Spinal cord (tissue), 10 donors: ENCODE results near the gene LENEP. TPM values are rescaled to one million over a fixed set of nuclear protein-coding genes. Genes with fewer than 3 reads are reported as not detected.
A peak's percentile ranks its signal among the peaks of the same experiment; 100 is the strongest.

Experiments
- DNase-seq, 6 donors: peaks; one replicate each; pipeline versions ENCODE4 v3.0.0 to v3.0.0-alpha.2; 2013 to 2015; ENCODE audit warnings: low spot score in 6 of 6, low read depth in 4 of 6
- H3K27ac ChIP-seq: one replicate; pipeline ENCODE4 v1.5.1; 2013; ENCODE audit warnings: low read depth, low read length, control low read depth
- H3K27me3 ChIP-seq: one replicate; pipeline ENCODE4 v1.6.1; 2013; ENCODE audit warnings: low read length; ENCODE audit not compliant: control insufficient read depth, insufficient read depth
- H3K36me3 ChIP-seq: one replicate; pipeline ENCODE4 v1.6.1; 2013; ENCODE audit warnings: low read length; ENCODE audit not compliant: control insufficient read depth, insufficient read depth
- H3K4me1 ChIP-seq: one replicate; pipeline ENCODE4 v1.6.1; 2013; ENCODE audit warnings: low read length; ENCODE audit not compliant: control insufficient read depth, insufficient read depth
- H3K4me3 ChIP-seq: one replicate; pipeline ENCODE4 v1.5.1; 2013; ENCODE audit warnings: low read depth, low read length, control low read depth
- H3K9me3 ChIP-seq: one replicate; pipeline ENCODE4 v1.6.1; 2013; ENCODE audit warnings: low read length; ENCODE audit not compliant: control insufficient read depth, insufficient read depth
- WGBS: methylation state at CpG from one replicate; pipeline ENCODE4 v1.1.5; 2013; ENCODE audit warnings: missing lambda C conversion rate; ENCODE audit not compliant: insufficient coverage; 5-methylcytosine and 5-hydroxymethylcytosine counted together
- polyA plus RNA-seq, 2 donors: library from polyadenylated mRNA; unstranded; fragments of 120-200 nt; gene quantifications; one replicate each; pipeline ENCODE4 v1.2.1, GENCODE V29; 2013; ENCODE audit not compliant: insufficient read length in 2 of 2
- total RNA-seq, 2 donors: library from RNA; depleted of rRNA in 1 of 2; stranded (reverse); fragments of 120-200 nt in 1 of 2; fragments of >200 nt in 1 of 2; gene quantifications; one replicate each; pipeline versions ENCODE4 v1.2.3 to v1.2.4, GENCODE V29; 2013 to 2014
- donor health status: healthy.

The LENEP gene
- total and polyA plus RNA-seq, 4 donors = 0.22 to 0.39 TPM; not detected in 2

DNA sequence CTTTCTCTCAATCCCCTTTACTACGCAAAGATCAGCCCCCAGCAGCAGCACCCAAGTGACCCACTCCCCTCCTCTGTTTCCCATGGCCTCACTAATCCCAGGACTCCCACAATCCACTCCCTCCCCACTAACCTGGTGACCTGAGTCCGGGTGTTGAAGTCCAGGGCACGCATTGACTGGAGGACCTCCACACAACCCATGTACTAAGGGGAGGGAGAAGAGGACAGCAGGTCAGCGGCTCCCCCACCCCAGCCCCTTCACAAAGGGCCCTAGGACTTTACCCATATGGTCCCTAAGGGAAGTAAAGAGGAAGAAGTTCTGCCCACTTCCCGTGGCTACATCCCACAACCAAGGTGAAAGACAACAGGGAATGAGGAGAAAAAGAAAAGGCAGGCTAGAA, 24.1 kb upstream of the LENEP start:
- Histone ChIP-seq H3K4me3 (peak overlapping the region; percentile 38), H3K4me1 (peaks cover 52% of the 10 kb centered on the region)
- WGBS = 43% methylated on average over 1 of the region's 5 CpGs

DNA sequence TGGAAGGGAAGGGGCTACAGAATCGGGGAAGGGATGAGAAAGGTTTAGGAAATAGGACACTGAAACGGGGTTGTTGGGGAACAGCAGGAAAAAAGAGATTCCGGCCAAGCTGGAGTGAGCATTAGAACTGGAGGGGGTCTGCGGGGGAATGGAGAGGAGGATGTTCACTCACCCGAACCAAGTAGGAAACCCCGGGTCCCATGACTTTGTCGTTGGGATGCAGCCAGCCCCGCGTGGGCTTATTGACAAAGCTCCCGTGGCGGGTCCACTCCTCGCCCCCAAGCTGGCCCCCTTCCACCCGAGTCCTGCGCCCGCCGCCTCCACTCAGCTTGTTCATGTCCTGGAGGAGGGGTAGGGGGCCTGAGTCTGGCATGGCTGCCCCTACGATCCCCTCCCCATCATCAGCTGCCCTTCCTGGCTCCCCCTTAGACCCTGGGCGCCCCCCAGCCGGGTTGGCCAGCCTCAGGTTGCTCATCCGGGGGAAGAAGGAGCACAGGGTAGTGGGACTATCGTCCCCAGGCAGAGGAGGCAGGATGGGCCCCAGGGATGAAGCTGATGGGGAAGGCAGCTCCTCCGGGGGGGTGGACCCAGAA, 23.4 kb upstream of the LENEP start:
- Histone ChIP-seq H3K4me1 (peaks cover 52% of the 10 kb centered on the region), H3K9me3 (no peaks in the 10 kb centered on the region), H3K27ac (peak overlapping the region; percentile 91), H3K27me3 (no peaks in the 10 kb centered on the region), H3K4me3 (peak overlapping the region; percentile 38), H3K36me3 (peaks cover 33% of the 10 kb centered on the region)
- WGBS = 10% methylated on average over 12 of the region's 22 CpGs
- peak in 1 of 6 donors; percentile 34 for DNase-seq

More for the DNA sequence above, 24.1 kb upstream of the LENEP start:
- Histone ChIP-seq H3K27ac (peak overlapping the region; percentile 91), H3K36me3 (peaks cover 37% of the 10 kb centered on the region), H3K27me3 (no peaks in the 10 kb centered on the region), H3K9me3 (no peaks in the 10 kb centered on the region)
- no peak for DNase-seq

DNA sequence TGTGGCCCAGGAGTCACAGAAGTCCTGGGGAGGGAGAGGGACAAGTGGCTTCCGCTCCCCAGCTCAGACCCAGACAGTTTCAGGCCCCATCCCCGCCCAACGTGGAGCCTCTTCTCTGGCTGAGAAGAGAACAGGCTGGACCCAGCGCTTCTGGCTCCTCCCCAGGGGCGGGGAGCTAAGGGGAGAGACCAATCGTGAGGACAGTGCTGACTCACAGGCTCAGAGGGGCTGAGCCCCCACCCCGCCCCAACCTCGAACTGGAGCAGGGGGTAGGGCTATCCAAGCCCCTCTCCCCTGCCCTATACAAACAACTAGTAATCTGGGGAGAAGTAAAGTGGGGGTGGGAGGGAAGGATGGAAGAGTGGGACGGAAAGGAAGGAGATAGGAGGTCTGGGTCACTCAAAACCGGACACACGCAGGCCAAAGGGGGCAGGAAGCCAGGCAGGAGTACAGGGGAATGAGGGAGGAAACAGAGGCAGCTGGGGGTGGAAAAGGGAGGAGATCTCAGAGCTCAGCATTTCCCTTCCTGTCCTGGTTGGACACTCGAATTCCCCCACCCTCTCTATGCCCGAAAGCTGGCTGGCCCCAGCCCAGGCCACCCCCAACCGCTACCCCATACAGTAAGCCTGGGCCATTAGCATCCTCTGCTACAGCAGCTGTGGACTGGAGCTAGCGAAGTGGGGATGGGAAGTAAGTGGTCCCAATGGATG, 22.6 kb upstream of the LENEP start, which contains the start of gene SHC1:
TSS of gene SHC1 (minus strand) at position 117 of the 710 bp plus-strand sequence. CDS start 221 bp downstream, outside the sequence.
- peak in 3 of 6 donors; percentile 78 to 95 (median 90) for DNase-seq
- H3K27ac ChIP-seq = peak within 1 kb of the TSS; percentile 91
- WGBS = 4% methylated on average over 9 of the region's 15 CpGs
- H3K27me3 ChIP-seq = no peaks in the 10 kb centered on the region
- H3K4me1 ChIP-seq = peaks cover 57% of the 10 kb centered on the region
- no peaks in the 10 kb centered on the region for H3K9me3 ChIP-seq
- peak within 1 kb of the TSS; percentile 38 for H3K4me3 ChIP-seq
- peaks cover 26% of the 10 kb centered on the region for H3K36me3 ChIP-seq

DNA sequence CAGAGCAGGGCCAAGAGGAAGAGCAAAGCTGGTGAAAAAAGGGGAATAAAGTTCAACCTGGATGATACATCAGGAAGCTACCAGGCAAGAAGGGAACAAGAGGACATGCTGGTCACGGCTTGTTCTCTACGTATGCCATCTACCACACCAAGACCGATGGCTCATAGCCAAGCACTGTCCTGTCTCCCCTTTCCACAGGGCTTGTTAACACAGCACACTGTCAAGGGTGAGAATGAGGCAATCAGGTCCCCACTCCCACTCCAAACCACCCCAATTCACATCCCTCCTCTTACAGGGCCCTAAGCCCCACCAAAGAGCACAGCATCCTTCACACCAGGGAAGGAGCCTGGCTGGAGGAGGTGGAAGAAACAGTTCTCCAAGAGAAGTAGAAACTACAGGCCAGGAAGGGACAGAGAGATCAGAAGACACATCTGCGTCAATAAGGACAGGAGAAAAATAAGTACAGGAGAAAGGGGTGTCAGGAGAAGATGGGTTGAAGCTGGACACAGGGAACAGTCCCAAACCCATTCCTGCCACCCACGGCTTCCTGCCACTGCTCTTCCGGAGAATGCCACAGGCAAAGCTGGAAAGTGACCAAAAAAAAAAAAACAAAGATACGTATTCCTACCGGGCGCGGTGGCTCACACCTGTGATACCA, 21.9 kb upstream of the LENEP start:
- Histone ChIP-seq H3K27me3 (no peaks in the 10 kb centered on the region), H3K4me3 (peak overlapping the region; percentile 38), H3K36me3 (peaks cover 20% of the 10 kb centered on the region), H3K9me3 (no peaks in the 10 kb centered on the region), H3K4me1 (peaks cover 57% of the 10 kb centered on the region), H3K27ac (peak overlapping the region; percentile 91)
- 66% methylated on average over 9 of the region's 10 CpGs for WGBS
- no peak for DNase-seq

DNA sequence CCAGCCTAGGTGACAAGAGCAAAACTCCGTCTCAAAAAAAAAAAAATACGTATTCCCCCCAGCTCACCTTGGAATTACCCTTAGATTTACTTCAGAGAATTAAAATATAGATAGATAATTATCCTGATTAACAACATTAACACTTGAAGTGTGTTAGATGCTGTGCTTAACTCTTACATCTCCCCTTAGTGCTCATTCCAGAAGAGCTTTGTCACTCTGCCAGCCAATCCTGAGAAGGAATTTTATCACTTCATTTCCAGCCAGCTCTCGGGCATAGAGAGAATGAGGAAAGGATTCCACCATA, 21.2 kb upstream of the LENEP start:
- whole genome bisulfite sequencing = no CpG with 5 or more reads among the region's 3 CpGs
- H3K27me3 ChIP-seq = no peaks in the 10 kb centered on the region
- no peak overlapping the region for H3K4me3 ChIP-seq
- no peak for DNase-seq
- H3K36me3 ChIP-seq = peaks cover 14% of the 10 kb centered on the region
- peak overlapping the region; percentile 98 for H3K27ac ChIP-seq
- H3K9me3 ChIP-seq = no peaks in the 10 kb centered on the region
- peaks cover 57% of the 10 kb centered on the region for H3K4me1 ChIP-seq

DNA sequence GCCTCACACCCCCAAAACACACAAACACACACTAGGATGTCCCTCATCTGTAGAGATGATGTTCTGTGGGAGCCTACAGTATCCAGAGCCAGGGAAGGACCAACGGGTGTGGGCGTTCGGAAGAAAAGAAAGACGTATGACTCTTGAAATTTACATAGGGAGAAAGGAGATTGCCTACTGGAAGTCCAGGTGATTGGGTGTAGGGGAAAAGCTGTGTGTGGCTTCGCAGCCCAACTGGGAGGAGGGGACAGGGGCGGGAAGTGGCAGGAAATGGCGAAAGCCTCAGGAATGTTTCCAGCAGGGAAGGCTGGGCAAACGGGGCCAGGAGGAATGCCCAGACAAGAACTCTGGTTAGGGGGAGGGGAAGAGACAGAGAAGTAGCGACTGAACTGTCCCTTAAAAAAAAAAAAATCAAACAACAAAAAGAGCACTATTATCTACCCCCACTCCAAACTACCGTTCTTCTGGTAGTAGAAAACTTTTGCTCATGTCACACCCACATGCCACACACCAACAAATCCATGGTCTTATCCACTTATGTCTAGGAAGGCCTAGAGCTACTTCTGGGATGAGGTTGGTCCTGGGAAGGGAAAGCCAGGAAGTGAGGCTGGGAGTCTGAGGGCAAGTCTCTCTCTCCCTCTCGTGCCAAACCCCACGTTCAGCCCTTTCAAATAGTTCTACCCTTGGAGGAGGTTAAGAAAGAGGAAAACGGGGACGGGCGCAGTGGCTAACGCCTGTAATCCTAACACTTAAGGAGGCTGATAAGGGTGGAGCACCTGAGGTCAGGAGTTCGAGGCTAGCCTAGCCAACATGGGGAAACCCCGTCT, 20.7 kb upstream of the LENEP start:
- 27% methylated on average over 7 of the region's 18 CpGs for WGBS
- peaks cover 10% of the 10 kb centered on the region for H3K36me3 ChIP-seq
- peak overlapping the region; percentile 98 for H3K27ac ChIP-seq
- H3K9me3 ChIP-seq = no peaks in the 10 kb centered on the region
- DNase-seq = peak in 1 of 6 donors; percentile 55
- peaks cover 54% of the 10 kb centered on the region for H3K4me1 ChIP-seq
- no peak overlapping the region for H3K4me3 ChIP-seq
- H3K27me3 ChIP-seq = no peaks in the 10 kb centered on the region

DNA sequence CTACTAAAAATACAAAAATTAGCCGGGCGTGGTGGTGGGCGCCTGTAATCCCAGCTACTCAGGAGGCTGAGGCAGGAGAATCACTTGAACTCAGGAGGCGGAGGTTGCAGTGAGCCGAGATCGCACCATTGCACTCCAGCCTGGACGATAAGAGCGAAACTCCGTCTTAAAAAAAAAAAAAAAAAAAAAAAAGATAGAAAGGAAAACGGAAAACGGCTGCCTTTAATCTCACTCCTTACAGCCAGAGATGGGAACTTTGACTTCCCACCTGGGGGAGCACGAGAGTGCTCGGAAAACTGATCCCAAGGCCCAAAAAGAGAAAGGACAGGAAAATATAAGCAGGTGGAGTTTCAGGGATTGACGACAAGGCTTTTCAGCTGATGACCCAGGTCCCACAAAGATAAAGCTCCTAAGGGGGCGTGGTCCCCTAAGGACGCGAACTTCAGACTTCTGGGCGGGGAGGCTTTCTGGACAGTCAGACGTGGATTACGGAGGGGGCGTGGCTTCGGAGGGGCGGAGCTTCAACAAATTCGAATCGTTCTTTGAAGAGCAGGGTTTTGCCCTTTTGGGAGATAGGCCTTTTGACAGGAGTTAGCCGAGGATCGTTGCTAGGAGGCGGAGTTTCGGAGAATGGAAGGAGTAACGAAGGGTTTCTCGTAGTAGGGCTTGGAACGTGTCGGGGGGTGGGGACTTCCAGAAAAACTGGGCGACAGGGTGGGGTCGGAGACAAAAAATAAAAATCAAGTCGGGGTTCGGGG, 19.9 kb upstream of the LENEP start:
- Histone ChIP-seq H3K9me3 (no peaks in the 10 kb centered on the region), H3K27ac (peak overlapping the region; percentile 98), H3K4me1 (peaks cover 51% of the 10 kb centered on the region), H3K27me3 (no peaks in the 10 kb centered on the region), H3K36me3 (peaks cover 3% of the 10 kb centered on the region), H3K4me3 (peak overlapping the region; percentile 76)
- WGBS = under 1% methylated on average over 26 of the region's 37 CpGs
- DNase-seq = peak in 4 of 6 donors; percentile 72 to 95 (median 86)

DNA sequence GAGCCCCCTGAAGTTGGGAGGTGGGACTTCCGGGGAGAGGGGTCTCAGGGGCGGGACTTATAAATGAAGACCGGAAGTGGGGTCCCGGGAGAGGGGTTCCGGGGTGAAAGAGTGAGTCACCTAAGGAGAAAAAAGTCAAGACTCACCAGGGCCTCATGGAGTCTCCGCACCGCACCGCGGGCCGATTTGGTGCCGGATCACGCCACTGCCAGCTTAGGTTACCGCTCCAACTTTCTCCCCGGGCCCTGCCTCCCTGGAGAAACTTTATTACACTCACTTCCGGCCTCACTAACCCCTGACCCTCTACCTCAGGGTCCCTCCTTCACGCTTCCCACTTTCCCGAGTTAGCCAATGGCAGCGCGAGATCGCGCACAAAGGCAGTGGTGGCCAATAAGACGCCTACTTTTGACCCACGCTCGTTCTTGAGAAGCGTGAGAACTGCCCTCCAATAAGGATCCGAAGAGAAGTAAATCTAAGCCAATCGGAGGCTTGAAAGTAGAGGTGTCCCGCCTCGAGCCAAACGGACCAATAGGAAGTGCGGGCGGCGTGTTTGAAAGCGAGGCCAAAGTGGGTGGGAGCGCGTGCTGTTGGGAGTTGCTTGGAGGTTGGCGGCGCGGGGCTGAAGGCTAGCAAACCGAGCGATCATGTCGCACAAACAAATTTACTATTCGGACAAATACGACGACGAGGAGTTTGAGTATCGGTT, 19.1 kb upstream of the LENEP start, which contains the start of gene CKS1B:
TSS of gene CKS1B (plus strand) at position 580 of the 706 bp plus-strand sequence. CDS start at position 645, 65 bp downstream.
- H3K4me3 ChIP-seq = peak within 1 kb of the TSS; percentile 76
- 0% methylated on average over 46 of the region's 47 CpGs for WGBS

More for the DNA sequence above, 19.1 kb upstream of the LENEP start, which contains the start of gene CKS1B:
- Histone ChIP-seq H3K9me3 (no peaks in the 10 kb centered on the region), H3K27ac (peak within 1 kb of the TSS; percentile 98), H3K27me3 (no peaks in the 10 kb centered on the region), H3K36me3 (no peaks in the 10 kb centered on the region), H3K4me1 (peaks cover 43% of the 10 kb centered on the region)
- peak; percentile 99 to 100 (median 99) for DNase-seq
